HFF-Myc (cell line): Measurements from ENCODE around the gene RIN3.

Experiments used
- DNase-seq: peaks from one replicate; pipeline ENCODE4 v3.0.0-alpha.2; 2011; ENCODE audit warnings: low read depth; ENCODE audit errors: extremely low read depth
- H3K4me3 ChIP-seq: replicated peaks from 2 replicates; pipeline ENCODE4 v1.5.1; 2011; ENCODE audit warnings: low read depth, mild to moderate bottlenecking, control low read depth, low read length
- TF ChIP-seq, protein P1 (sequence below): IDR thresholded peaks from 2 replicates; pipeline ENCODE4 v1.5.1; 2012; ENCODE audit warnings: mild to moderate bottlenecking, low read depth, low read length, control low read depth; ENCODE audit errors: missing control alignments

The RIN3 gene

DNA sequence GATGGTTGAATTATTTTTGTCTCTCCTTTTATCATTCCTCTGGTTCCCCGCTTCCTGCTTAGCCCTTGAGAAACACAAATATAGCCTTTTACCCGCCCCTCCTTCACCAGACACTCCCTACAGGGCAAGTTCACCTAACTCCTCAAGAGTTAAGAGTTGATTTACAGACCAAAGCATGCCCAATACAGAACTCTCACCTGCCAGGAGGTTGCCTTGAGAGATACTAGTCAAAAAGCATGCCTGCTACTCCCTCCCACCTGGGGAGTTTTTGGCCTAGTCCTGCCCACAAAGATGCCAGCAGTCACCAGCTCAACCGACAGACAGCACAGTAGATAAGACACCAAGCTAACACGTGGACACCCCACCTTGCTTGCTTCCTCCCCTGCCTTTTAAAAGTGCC lies 223.6 kb downstream of the RIN3 start:
- no peak overlapping the region for H3K4me3 ChIP-seq
- TF ChIP-seq, protein P1, sequence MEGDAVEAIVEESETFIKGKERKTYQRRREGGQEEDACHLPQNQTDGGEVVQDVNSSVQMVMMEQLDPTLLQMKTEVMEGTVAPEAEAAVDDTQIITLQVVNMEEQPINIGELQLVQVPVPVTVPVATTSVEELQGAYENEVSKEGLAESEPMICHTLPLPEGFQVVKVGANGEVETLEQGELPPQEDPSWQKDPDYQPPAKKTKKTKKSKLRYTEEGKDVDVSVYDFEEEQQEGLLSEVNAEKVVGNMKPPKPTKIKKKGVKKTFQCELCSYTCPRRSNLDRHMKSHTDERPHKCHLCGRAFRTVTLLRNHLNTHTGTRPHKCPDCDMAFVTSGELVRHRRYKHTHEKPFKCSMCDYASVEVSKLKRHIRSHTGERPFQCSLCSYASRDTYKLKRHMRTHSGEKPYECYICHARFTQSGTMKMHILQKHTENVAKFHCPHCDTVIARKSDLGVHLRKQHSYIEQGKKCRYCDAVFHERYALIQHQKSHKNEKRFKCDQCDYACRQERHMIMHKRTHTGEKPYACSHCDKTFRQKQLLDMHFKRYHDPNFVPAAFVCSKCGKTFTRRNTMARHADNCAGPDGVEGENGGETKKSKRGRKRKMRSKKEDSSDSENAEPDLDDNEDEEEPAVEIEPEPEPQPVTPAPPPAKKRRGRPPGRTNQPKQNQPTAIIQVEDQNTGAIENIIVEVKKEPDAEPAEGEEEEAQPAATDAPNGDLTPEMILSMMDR, result no peak
- DNase-seq, result no peak

DNA sequence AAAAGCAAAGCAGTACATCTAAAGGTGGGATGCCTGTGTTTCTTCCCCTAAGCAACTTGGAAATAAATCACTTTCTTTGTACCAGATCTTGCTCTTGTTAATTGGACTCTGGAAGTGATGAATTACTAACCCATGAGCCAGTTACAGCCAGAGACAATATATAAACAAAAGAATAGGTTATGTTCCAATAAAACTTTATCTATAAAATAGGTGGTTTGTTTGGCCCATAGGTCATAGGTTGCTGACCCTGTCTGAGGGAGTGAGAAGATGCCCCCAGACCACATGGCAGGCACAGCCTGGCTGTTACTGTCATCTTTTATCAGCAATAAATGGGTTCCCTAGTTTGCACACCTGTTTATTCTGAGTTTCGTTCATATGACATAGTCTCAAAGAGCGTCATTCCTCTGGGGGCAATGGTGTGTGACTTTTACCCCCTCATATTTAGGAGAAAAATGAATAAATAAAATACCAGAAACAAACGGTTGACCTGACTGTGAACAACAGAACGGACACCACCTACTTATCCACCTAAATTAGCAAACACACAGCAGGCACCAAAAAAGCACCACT lies 224.1 kb downstream of the RIN3 start:
- no peak overlapping the region for H3K4me3 ChIP-seq
- TF ChIP-seq, protein P1, result no peak
- DNase-seq, result no peak
